Stomach (tissue), 4 donors: ENCODE results near the gene ZC3H14.

Experiments used
- CTCF ChIP-seq, 7 experiments: fragments of 450-650 bp in 4 of 7; fragments of 200-600 bp in 3 of 7; sonication (generic) in 3 of 7; IDR thresholded peaks; one replicate each; pipeline ENCODE4 v1.5.1; 2016 to 2019; ENCODE audit warnings: antibody characterized with exemption in 7 of 7, control low read depth in 2 of 7, mild to moderate bottlenecking in 1 of 7
- POLR2A ChIP-seq, 4 donors: fragments of 450-650 bp; IDR thresholded peaks; one replicate each; pipeline ENCODE4 v1.6.1; 2016; ENCODE audit warnings: antibody characterized with exemption in 4 of 4, control low read depth in 2 of 4, mild to moderate bottlenecking in 1 of 4, moderate library complexity in 1 of 4

DNA sequence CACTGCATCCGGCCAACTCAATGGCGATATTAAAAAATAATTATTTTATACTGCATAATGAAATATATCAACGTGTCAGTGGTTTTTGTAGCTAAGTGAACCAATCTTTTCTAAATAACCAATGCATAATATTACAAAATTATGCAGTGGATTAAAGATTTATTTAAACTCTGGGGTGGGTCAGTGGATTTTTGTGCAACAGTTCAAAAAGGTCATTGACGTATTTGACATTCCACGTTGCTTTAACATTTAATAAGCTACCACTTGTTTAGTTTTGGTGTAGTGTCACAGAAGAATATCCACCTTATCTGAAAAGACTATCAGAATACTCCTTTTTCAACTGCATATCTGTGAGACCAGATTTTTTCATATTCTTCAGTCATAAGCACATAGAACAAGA lies 2.6 kb downstream of the ZC3H14 start:
- TF ChIP-seq CTCF (IDR thresholded peaks at IDR 0.05) (no peak), POLR2A (IDR thresholded peaks at IDR 0.05) (no peak)
